Activated T-cell treated with anti-CD3 and anti-CD28 coated beads for 48 hours (primary cell): Measurements from ENCODE around the gene DZIP1.
"Not testable (repeated sequence)": the region's sequence is repeated elsewhere in the genome, so short reads cannot be mapped to it uniquely, and the experiment has no call there.

ENCODE experiments used
- DNase-seq: peaks from one replicate; pipeline ENCODE4 v3.0.0-alpha.2; 2020; ENCODE audit warnings: low read depth

Gene DZIP1, protein sequence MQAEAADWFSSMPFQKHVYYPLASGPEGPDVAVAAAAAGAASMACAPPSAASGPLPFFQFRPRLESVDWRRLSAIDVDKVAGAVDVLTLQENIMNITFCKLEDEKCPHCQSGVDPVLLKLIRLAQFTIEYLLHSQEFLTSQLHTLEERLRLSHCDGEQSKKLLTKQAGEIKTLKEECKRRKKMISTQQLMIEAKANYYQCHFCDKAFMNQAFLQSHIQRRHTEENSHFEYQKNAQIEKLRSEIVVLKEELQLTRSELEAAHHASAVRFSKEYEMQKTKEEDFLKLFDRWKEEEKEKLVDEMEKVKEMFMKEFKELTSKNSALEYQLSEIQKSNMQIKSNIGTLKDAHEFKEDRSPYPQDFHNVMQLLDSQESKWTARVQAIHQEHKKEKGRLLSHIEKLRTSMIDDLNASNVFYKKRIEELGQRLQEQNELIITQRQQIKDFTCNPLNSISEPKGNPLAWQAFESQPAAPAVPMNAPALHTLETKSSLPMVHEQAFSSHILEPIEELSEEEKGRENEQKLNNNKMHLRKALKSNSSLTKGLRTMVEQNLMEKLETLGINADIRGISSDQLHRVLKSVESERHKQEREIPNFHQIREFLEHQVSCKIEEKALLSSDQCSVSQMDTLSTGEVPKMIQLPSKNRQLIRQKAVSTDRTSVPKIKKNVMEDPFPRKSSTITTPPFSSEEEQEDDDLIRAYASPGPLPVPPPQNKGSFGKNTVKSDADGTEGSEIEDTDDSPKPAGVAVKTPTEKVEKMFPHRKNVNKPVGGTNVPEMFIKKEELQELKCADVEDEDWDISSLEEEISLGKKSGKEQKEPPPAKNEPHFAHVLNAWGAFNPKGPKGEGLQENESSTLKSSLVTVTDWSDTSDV

GRCh38 chr13:95644601-95645052 is at the start of gene DZIP1:
TSS of gene DZIP1 (minus strand) at chr13:95644706. CDS start at chr13:95642029, 2,677 bp downstream.
- DNase-seq, result peak; percentile 25

DNA sequence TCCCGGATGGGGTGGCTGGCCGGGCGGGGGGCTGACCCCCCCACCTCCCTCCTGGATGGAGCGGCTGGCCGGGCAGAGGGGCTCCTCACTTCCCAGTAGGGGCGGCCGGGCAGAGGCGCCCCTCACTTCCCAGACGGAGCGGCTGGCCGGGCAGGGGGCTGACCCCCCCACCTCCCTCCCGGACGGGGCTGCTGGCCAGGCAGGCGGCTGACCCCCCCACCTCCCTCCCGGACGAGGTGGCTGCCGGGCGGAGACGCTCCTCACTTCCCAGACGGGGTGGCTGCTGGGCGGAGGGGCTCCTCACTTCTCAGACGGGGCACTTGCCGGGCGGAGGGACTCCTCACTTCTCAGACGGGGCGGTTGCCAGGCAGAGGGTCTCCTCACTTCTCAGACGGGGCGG is 46.5 kb upstream of the DZIP1 start:
- DNase-seq, result not testable (repeated sequence)

- no peak for DNase-seq
Measured at GRCh38 chr13:95689582-95689926, 45.0 kb upstream of the DZIP1 start.

DNA sequence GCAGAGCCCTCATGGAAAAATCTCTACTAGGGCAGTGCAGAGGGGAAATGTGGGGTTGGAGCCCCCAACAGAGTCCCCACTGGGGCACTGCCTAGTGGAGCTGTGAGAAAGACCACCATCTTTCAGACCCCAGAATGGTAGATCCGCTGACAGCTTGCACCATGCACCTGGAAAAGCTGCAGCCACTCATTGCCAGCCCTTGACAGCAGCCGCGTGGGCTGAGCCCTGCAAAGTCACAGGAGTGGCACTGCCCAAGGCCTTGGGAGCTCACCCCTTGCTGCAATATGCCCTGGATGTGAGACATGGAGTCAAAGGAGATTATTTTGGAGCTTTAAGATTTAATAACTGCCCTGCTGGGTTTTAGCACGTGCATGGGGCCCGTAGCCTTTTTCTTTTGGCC is 40.5 kb upstream of the DZIP1 start:
- not testable (repeated sequence) for DNase-seq

DNA sequence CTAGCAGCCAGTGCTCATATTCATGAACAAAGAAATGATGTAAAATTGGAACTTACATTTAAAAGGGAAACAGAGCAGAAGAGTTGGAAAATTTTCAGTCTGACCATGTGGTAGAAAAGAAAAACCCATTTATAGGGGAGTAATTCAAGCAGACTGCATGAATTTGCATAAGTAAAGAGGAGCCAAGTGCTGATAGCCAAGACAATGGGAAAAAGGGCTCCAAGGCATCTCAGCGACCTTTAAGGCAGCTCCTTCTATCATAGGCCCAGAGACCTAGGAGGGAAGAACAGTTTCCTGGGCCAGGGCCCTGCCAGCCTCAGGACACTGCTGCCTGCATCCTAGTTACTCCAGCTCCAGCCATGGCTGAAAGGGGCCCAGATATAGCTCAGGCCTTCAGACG is 39.9 kb upstream of the DZIP1 start:
- no peak for DNase-seq

GRCh38 chr13:95679722-95680121 is 35.2 kb upstream of the DZIP1 start:
- DNase-seq, result no peak

- no peak for DNase-seq
Measured at GRCh38 chr13:95678967-95679366, 34.5 kb upstream of the DZIP1 start.

GRCh38 chr13:95677564-95678266 is 33.2 kb upstream of the DZIP1 start:
- no peak for DNase-seq

GRCh38 chr13:95676762-95677563 is 32.5 kb upstream of the DZIP1 start, which contains the start of gene DNAJC3:
TSS of gene DNAJC3 (plus strand) at chr13:95677139. CDS start at chr13:95677256, 117 bp downstream.
- peak; percentile 98 for DNase-seq

- DNase-seq, result no peak
Measured at GRCh38 chr13:95676105-95676761, 31.7 kb upstream of the DZIP1 start.

GRCh38 chr13:95671597-95671996 is 27.1 kb upstream of the DZIP1 start:
- no peak for DNase-seq

GRCh38 chr13:95667235-95667634 is 22.7 kb upstream of the DZIP1 start:
- DNase-seq, result not testable (repeated sequence)

DNA sequence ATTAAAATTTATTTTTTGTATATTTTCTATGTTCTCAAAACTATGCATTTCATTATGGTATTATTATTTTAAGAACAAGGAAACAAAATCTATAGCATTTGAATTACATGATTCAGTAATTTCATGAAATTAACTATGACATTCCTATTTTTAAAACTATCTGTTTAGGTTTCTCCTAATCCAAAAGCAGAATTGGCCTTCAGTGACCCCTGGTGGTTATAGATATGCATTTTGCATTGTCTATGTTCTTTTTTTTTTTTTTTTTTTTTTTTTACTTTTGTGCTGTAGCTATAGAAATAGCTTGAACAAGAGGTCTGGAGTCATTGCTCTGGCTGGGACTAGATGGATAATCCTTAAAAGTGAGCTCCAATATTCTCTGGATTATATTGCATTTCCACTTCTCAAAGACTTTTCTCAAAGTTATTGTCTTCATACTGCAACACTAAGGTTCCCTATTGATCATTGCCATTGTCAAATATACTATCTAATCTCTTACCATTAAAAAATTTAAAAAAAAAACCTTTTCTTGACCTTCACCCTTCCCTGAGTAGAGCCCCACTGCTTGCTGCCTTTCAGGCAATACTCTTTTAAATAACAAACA is 16.6 kb upstream of the DZIP1 start:
- DNase-seq, result no peak

GRCh38 chr13:95659500-95659899 is 15.0 kb upstream of the DZIP1 start:
- DNase-seq, result no peak

GRCh38 chr13:95656386-95657015 is 12.0 kb upstream of the DZIP1 start:
- DNase-seq, result no peak

GRCh38 chr13:95652821-95653220 is 8.3 kb upstream of the DZIP1 start:
- no peak for DNase-seq

DNA sequence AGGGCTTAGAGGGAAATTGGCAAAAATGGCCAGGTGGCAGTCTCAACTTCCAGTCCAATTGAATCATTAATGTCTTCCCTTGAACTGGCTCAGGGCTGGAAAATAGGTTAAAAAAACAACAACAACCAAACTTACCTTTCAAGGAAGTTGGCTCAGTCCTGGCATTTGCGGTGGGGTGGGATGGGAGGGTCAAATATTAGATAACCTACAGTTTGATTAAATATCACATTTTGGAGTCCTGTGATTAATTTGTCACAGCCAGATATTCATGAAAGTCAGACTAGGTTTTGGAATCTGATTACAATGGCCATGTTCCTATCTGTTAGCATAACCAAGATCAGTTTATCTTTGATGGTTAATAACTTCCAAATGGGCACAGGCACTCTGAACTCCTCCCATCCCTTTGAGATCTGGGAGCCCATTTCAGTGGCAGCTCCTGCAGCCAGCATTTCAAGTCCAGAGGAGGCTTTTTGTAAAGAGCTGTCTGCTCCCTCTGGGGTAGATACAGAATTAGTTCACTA is 7.8 kb upstream of the DZIP1 start:
- no peak for DNase-seq

GRCh38 chr13:95650696-95651095 is 6.2 kb upstream of the DZIP1 start:
- no peak for DNase-seq

- DNase-seq, result no peak
Measured at GRCh38 chr13:95647321-95647720, 2.8 kb upstream of the DZIP1 start.
